ENCODE data around the gene CYP1A1.

Gene CYP1A1

GRCh38 chr15:74725225-74725774 is at the start of gene CYP1A1:
Gene CYP1A1, minus strand, starts transcription at chr15:74725528. Its CDS starts 2,431 bp downstream, at chr15:74723097.
- no peak for DNase-seq

GRCh38 chr15:74773731-74774252 is 48.5 kb upstream of the CYP1A1 start:
- peak; percentile 48 to 62 (median 54) for DNase-seq

GRCh38 chr15:74773329-74773728 is 48.0 kb upstream of the CYP1A1 start:
- no peak for DNase-seq

- DNase-seq = no peak
These were observed 45.0 kb upstream of the CYP1A1 start for GRCh38 chr15:74770211-74770903.

- DNase-seq = no peak
These were observed 44.2 kb upstream of the CYP1A1 start for GRCh38 chr15:74769463-74770025.

GRCh38 chr15:74768771-74769342 is 43.5 kb upstream of the CYP1A1 start:
- peak; percentile 69 to 77 (median 70) for DNase-seq

GRCh38 chr15:74768099-74768770 is 42.9 kb upstream of the CYP1A1 start:
- DNase-seq = no peak

GRCh38 chr15:74767167-74768098 is 42.1 kb upstream of the CYP1A1 start:
- DNase-seq = peak in 1 of 3 donors; percentile 8

GRCh38 chr15:74763416-74763815 is 38.1 kb upstream of the CYP1A1 start:
- DNase-seq = no peak

- no peak for DNase-seq
These were observed 37.4 kb upstream of the CYP1A1 start for GRCh38 chr15:74762791-74763150.

- no peak for DNase-seq
These were observed 33.4 kb upstream of the CYP1A1 start for GRCh38 chr15:74758736-74759135.

- no peak for DNase-seq
These were observed 29.4 kb upstream of the CYP1A1 start for GRCh38 chr15:74754593-74755215.

- peak in 1 of 3 donors; percentile 9 for DNase-seq
These were observed 27.2 kb upstream of the CYP1A1 start for GRCh38 chr15:74752531-74752930.

GRCh38 chr15:74752011-74752410 is 26.7 kb upstream of the CYP1A1 start:
- DNase-seq = no peak

- DNase-seq = no peak
These were observed 25.4 kb upstream of the CYP1A1 start for GRCh38 chr15:74750751-74751150.

- no peak for DNase-seq
These were observed 24.5 kb upstream of the CYP1A1 start for GRCh38 chr15:74749832-74750231.

GRCh38 chr15:74748322-74748946 is 23.1 kb upstream of the CYP1A1 start, which contains the start of gene CYP1A2:
Gene CYP1A2, plus strand, starts transcription at chr15:74748845. Its CDS starts 894 bp downstream, at chr15:74749739.
- DNase-seq = no peak

- DNase-seq = no peak
These were observed 21.1 kb upstream of the CYP1A1 start for GRCh38 chr15:74746389-74746788.

- no peak for DNase-seq
These were observed 17.1 kb upstream of the CYP1A1 start for GRCh38 chr15:74742422-74742821.

GRCh38 chr15:74738239-74738638 is 12.9 kb upstream of the CYP1A1 start:
- peak; percentile 41 to 55 (median 43) for DNase-seq

- no peak for DNase-seq
These were observed 10.0 kb upstream of the CYP1A1 start for GRCh38 chr15:74735305-74735704.
